Stomach (tissue), 4 donors: Measurements from ENCODE around the gene CSNK2A3.

ENCODE experiments used
- POLR2A ChIP-seq, 4 donors: fragments of 450-650 bp; IDR thresholded peaks; one replicate each; pipeline ENCODE4 v1.6.1; 2016; ENCODE audit warnings: antibody characterized with exemption in 4 of 4, control low read depth in 2 of 4, mild to moderate bottlenecking in 1 of 4, moderate library complexity in 1 of 4
- POLR2AphosphoS5 ChIP-seq, 3 donors: sonication (generic); formaldehyde crosslinking; IDR thresholded peaks; one replicate each; pipeline ENCODE4 v1.6.1; 2016; ENCODE audit warnings: antibody characterized with exemption in 3 of 3
- TF ChIP-seq, protein P1 (sequence below), 7 experiments: fragments of 450-650 bp in 4 of 7; fragments of 200-600 bp in 3 of 7; sonication (generic) in 3 of 7; IDR thresholded peaks; one replicate each; pipeline ENCODE4 v1.5.1; 2016 to 2019; ENCODE audit warnings: antibody characterized with exemption in 7 of 7, control low read depth in 2 of 7, mild to moderate bottlenecking in 1 of 7

DNA sequence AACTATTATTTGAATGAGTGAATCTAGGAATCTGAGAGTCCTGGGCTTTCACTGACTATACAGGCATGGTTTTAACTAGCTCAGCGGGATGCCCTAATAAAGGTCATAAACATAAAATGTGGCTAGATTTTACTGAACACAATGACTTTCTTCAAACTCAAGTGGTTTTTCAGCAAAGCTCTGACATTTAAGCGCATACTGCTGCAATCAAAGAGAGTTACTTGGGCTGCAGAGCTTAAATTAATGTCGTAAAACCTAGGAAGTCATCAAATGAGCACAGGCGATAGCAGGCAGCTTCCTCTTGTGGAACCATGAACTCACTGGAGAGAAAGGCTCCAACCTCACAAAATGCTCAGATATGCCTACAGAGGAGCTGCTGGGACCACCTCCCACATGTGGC is 6.7 kb downstream of the CSNK2A3 start:
- TF ChIP-seq POLR2A (IDR thresholded peaks at IDR 0.05) (no peak), POLR2AphosphoS5 (IDR thresholded peaks at IDR 0.05) (no peak)
- TF ChIP-seq, protein P1, sequence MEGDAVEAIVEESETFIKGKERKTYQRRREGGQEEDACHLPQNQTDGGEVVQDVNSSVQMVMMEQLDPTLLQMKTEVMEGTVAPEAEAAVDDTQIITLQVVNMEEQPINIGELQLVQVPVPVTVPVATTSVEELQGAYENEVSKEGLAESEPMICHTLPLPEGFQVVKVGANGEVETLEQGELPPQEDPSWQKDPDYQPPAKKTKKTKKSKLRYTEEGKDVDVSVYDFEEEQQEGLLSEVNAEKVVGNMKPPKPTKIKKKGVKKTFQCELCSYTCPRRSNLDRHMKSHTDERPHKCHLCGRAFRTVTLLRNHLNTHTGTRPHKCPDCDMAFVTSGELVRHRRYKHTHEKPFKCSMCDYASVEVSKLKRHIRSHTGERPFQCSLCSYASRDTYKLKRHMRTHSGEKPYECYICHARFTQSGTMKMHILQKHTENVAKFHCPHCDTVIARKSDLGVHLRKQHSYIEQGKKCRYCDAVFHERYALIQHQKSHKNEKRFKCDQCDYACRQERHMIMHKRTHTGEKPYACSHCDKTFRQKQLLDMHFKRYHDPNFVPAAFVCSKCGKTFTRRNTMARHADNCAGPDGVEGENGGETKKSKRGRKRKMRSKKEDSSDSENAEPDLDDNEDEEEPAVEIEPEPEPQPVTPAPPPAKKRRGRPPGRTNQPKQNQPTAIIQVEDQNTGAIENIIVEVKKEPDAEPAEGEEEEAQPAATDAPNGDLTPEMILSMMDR (IDR thresholded peaks at IDR 0.05) = no peak
